ENCODE data around the gene MAD1L1.

MAD1L1 gene

GRCh38 chr7:1856161-1856887 lies 376.4 kb downstream of the MAD1L1 start:
- peak; percentile 24 for DNase-seq

GRCh38 chr7:1855725-1856160 lies 377.0 kb downstream of the MAD1L1 start:
- DNase-seq, result no peak

- DNase-seq, result peak; percentile 27
These were observed 377.6 kb downstream of the MAD1L1 start for GRCh38 chr7:1854866-1855724.

GRCh38 chr7:1853986-1854865 lies 378.5 kb downstream of the MAD1L1 start:
- DNase-seq, result peak; percentile 12

GRCh38 chr7:1853431-1853985 lies 379.2 kb downstream of the MAD1L1 start:
- DNase-seq, result peak; percentile 47

- DNase-seq, result peak; percentile 22
These were observed 380.0 kb downstream of the MAD1L1 start for GRCh38 chr7:1852517-1853430.

- DNase-seq, result peak; percentile 43
These were observed 380.8 kb downstream of the MAD1L1 start for GRCh38 chr7:1851721-1852516.

GRCh38 chr7:1850976-1851571 lies 381.7 kb downstream of the MAD1L1 start:
- peak; percentile 21 for DNase-seq

GRCh38 chr7:1850111-1850975 lies 382.4 kb downstream of the MAD1L1 start:
- DNase-seq, result peak; percentile 36

GRCh38 chr7:1849351-1850041 lies 383.2 kb downstream of the MAD1L1 start:
- peak; percentile 25 for DNase-seq

GRCh38 chr7:1848911-1849311 lies 383.8 kb downstream of the MAD1L1 start:
- DNase-seq, result peak; percentile 16

GRCh38 chr7:1848013-1848640 lies 384.6 kb downstream of the MAD1L1 start:
- peak; percentile 25 for DNase-seq

GRCh38 chr7:1847260-1848001 lies 385.3 kb downstream of the MAD1L1 start:
- DNase-seq, result peak; percentile 26

GRCh38 chr7:1846331-1847065 lies 386.2 kb downstream of the MAD1L1 start:
- peak; percentile 13 for DNase-seq

- peak; percentile 31 for DNase-seq
These were observed 387.0 kb downstream of the MAD1L1 start for GRCh38 chr7:1845536-1846311.

- DNase-seq, result peak; percentile 22
These were observed 387.8 kb downstream of the MAD1L1 start for GRCh38 chr7:1844951-1845390.

All from left hindlimb (tissue), 1 donor.